HT1080 (cell line): ENCODE results near the gene CFAP221. TPM values are rescaled to one million over a fixed set of nuclear protein-coding genes. Genes with fewer than 3 reads are reported as not detected.

Source experiments
- DNase-seq: peaks from one replicate; pipeline ENCODE4 v3.0.0-alpha.2; 2015; ENCODE audit warnings: low read depth
- total RNA-seq: library from RNA; depleted of rRNA; stranded (reverse); fragments of >200 nt; shearing (Covaris generic); gene quantifications from 2 replicates; pipeline ENCODE4 v1.2.3, GENCODE V29; 2014

Gene CFAP221
- total RNA-seq, 1 experiment from 2014 or later = not detected

- DNase-seq = no peak
Observed at GRCh38 chr2:119679526-119679837, 135.2 kb downstream of the CFAP221 start.

- no peak for DNase-seq
Observed at GRCh38 chr2:119679846-119680245, 135.6 kb downstream of the CFAP221 start.

- DNase-seq = no peak
Observed at GRCh38 chr2:119680457-119681202, 136.4 kb downstream of the CFAP221 start.

- no peak for DNase-seq
Observed at GRCh38 chr2:119681203-119681867, 137.1 kb downstream of the CFAP221 start.

GRCh38 chr2:119681868-119682220, 137.6 kb downstream of the CFAP221 start:
- DNase-seq = no peak

- no peak for DNase-seq
Observed at GRCh38 chr2:119682578-119682977, 138.3 kb downstream of the CFAP221 start.

- DNase-seq = no peak
Observed at GRCh38 chr2:119683074-119683712, 138.9 kb downstream of the CFAP221 start.

- no peak for DNase-seq
Observed at GRCh38 chr2:119683713-119684443, 139.6 kb downstream of the CFAP221 start.

GRCh38 chr2:119684518-119684917, 140.3 kb downstream of the CFAP221 start:
- no peak for DNase-seq

- no peak for DNase-seq
Observed at GRCh38 chr2:119688616-119689015, 144.4 kb downstream of the CFAP221 start.

GRCh38 chr2:119689218-119689617, 145.0 kb downstream of the CFAP221 start:
- no peak for DNase-seq

- DNase-seq = no peak
Observed at GRCh38 chr2:119691189-119691588, 146.9 kb downstream of the CFAP221 start.

GRCh38 chr2:119691651-119692245, 147.5 kb downstream of the CFAP221 start:
- DNase-seq = no peak

GRCh38 chr2:119692310-119692709, 148.1 kb downstream of the CFAP221 start:
- no peak for DNase-seq

- DNase-seq = no peak
Observed at GRCh38 chr2:119692954-119693353, 148.7 kb downstream of the CFAP221 start.

GRCh38 chr2:119693567-119693966, 149.3 kb downstream of the CFAP221 start:
- DNase-seq = no peak

GRCh38 chr2:119693967-119694366, 149.7 kb downstream of the CFAP221 start:
- DNase-seq = no peak

GRCh38 chr2:119694470-119694844, 150.2 kb downstream of the CFAP221 start:
- DNase-seq = no peak

GRCh38 chr2:119694845-119695521, 150.7 kb downstream of the CFAP221 start:
- peak; percentile 59 for DNase-seq

GRCh38 chr2:119696005-119696404, 151.8 kb downstream of the CFAP221 start:
- DNase-seq = no peak

GRCh38 chr2:119696494-119697030, 152.3 kb downstream of the CFAP221 start:
- no peak for DNase-seq
